Sigmoid colon (tissue), 4 donors: ENCODE data around the gene BMERB1.

Source experiments
- EP300 ChIP-seq, 4 donors: sonication (generic); formaldehyde crosslinking; IDR thresholded peaks; one replicate each; pipeline ENCODE4 v1.6.1; 2017; ENCODE audit warnings: antibody characterized with exemption in 4 of 4
- POLR2A ChIP-seq, 2 donors: fragments of 450-650 bp; IDR thresholded peaks; one replicate each; pipeline ENCODE4 v1.6.1; 2016; ENCODE audit warnings: antibody characterized with exemption in 2 of 2, mild to moderate bottlenecking in 2 of 2, moderate library complexity in 2 of 2
- POLR2AphosphoS5 ChIP-seq, 4 donors: sonication (generic); formaldehyde crosslinking; IDR thresholded peaks; one replicate each; pipeline ENCODE4 v1.6.1; 2017; ENCODE audit warnings: antibody characterized with exemption in 4 of 4
- TF ChIP-seq, protein P1 (sequence below), 4 experiments: fragments of 450-650 bp in 3 of 4; fragments of 200-600 bp in 1 of 4; IDR thresholded peaks; one replicate each; pipeline ENCODE4 v1.5.1; 2016 to 2019; ENCODE audit warnings: antibody characterized with exemption in 4 of 4, mild to moderate bottlenecking in 3 of 4, moderate library complexity in 2 of 4

DNA sequence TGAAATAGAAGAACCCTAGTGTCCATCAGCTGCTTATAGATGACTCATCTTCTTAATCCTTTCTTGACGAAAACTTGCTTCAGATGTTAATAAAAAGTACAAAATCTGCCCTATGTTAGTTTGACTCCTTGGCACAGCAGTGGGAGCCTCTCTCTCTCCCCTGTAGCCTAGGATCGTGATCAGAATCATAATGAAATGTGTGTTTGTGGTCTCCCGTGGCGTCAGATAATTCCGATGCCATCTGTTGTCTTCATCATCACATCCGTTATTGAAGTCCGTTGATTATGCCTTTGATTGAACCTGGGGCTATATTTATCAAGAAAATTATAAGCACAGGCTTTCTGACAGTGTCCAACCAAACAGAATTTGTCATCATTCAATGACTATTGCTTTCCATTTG is 102.5 kb downstream of the BMERB1 start:
- TF ChIP-seq POLR2A (IDR thresholded peaks at IDR 0.05) (no peak), POLR2AphosphoS5 (IDR thresholded peaks at IDR 0.05) (no peak), EP300 (IDR thresholded peaks at IDR 0.05) (no peak)
- TF ChIP-seq, protein P1, sequence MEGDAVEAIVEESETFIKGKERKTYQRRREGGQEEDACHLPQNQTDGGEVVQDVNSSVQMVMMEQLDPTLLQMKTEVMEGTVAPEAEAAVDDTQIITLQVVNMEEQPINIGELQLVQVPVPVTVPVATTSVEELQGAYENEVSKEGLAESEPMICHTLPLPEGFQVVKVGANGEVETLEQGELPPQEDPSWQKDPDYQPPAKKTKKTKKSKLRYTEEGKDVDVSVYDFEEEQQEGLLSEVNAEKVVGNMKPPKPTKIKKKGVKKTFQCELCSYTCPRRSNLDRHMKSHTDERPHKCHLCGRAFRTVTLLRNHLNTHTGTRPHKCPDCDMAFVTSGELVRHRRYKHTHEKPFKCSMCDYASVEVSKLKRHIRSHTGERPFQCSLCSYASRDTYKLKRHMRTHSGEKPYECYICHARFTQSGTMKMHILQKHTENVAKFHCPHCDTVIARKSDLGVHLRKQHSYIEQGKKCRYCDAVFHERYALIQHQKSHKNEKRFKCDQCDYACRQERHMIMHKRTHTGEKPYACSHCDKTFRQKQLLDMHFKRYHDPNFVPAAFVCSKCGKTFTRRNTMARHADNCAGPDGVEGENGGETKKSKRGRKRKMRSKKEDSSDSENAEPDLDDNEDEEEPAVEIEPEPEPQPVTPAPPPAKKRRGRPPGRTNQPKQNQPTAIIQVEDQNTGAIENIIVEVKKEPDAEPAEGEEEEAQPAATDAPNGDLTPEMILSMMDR (IDR thresholded peaks at IDR 0.05), result no peak
